Fibroblast of lung (primary cell): Measurements from ENCODE around the gene CCDC158.

Experiments used
- EZH2 ChIP-seq: IDR thresholded peaks from 2 replicates; pipeline ENCODE4 v1.5.1; 2012; ENCODE audit warnings: low read length, control low read depth, mild to moderate bottlenecking; ENCODE audit errors: missing control alignments
- TF ChIP-seq, protein P1 (sequence below), 2 donors: IDR thresholded peaks in 1 of 2; conservative IDR thresholded peaks in 1 of 2; 1 replicate in 1 of 2; 2 replicates in 1 of 2; pipeline ENCODE4 v1.5.1; 2011 to 2012; ENCODE audit warnings: low read length in 2 of 2, control low read depth in 1 of 2, inconsistent platforms in 1 of 2, low read depth in 1 of 2, mild to moderate bottlenecking in 1 of 2

GRCh38 chr4:76365636-76366035 lies 55.3 kb downstream of the CCDC158 start:
- TF ChIP-seq, protein P1, sequence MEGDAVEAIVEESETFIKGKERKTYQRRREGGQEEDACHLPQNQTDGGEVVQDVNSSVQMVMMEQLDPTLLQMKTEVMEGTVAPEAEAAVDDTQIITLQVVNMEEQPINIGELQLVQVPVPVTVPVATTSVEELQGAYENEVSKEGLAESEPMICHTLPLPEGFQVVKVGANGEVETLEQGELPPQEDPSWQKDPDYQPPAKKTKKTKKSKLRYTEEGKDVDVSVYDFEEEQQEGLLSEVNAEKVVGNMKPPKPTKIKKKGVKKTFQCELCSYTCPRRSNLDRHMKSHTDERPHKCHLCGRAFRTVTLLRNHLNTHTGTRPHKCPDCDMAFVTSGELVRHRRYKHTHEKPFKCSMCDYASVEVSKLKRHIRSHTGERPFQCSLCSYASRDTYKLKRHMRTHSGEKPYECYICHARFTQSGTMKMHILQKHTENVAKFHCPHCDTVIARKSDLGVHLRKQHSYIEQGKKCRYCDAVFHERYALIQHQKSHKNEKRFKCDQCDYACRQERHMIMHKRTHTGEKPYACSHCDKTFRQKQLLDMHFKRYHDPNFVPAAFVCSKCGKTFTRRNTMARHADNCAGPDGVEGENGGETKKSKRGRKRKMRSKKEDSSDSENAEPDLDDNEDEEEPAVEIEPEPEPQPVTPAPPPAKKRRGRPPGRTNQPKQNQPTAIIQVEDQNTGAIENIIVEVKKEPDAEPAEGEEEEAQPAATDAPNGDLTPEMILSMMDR (conservative IDR thresholded peaks at IDR 0.05 in 1 of 2, IDR thresholded peaks at IDR 0.05 in 1 of 2; ENCODE audit: low read depth in 1 of 2, low read length in 2 of 2): no peak
- no peak for TF ChIP-seq EZH2
